SJSA1 (cell line): ENCODE data around the gene ALK. TPM values are rescaled to one million over a fixed set of nuclear protein-coding genes. Genes with fewer than 3 reads are reported as not detected.

ENCODE experiments used
- DNase-seq, 2 experiments: peaks; one replicate each; pipeline ENCODE4 v3.0.0-alpha.2; 2015 to 2020; ENCODE audit warnings: low spot score in 2 of 2, low read depth in 1 of 2
- H3K27ac ChIP-seq: fragments of 250-450 bp; sonication (Bioruptor Pico); 2 replicates; pipeline ENCODE4 v1.5.1; 2020; ENCODE audit warnings: mild to moderate bottlenecking, moderate library complexity
- H3K27me3 ChIP-seq: fragments of 250-450 bp; sonication (Bioruptor Pico); replicated peaks from 2 replicates; pipeline ENCODE4 v1.5.1; 2020; ENCODE audit warnings: mild to moderate bottlenecking, moderate library complexity
- H3K36me3 ChIP-seq: fragments of 250-450 bp; sonication (Bioruptor Pico); 2 replicates; pipeline ENCODE4 v1.5.1; 2020; ENCODE audit warnings: mild to moderate bottlenecking
- H3K4me1 ChIP-seq: fragments of 250-450 bp; sonication (Bioruptor Pico); replicated peaks from 2 replicates; pipeline ENCODE4 v1.6.1; 2021; ENCODE audit warnings: mild to moderate bottlenecking
- H3K4me3 ChIP-seq: fragments of 250-450 bp; sonication (Bioruptor Pico); 2 replicates; pipeline ENCODE4 v1.5.1; 2020; ENCODE audit warnings: mild to moderate bottlenecking
- H3K9me3 ChIP-seq: fragments of 250-450 bp; sonication (Bioruptor Pico); replicated peaks from 2 replicates; pipeline ENCODE4 v1.5.1; 2020; ENCODE audit warnings: mild to moderate bottlenecking
- total RNA-seq: library from RNA; depleted of rRNA; stranded (reverse); fragments of >200 nt; shearing (Covaris generic); gene quantifications from 2 replicates; pipeline ENCODE4 v1.2.3, GENCODE V29; 2014

ALK gene
- total RNA-seq, 1 experiment from 2014 or later = not detected

DNA sequence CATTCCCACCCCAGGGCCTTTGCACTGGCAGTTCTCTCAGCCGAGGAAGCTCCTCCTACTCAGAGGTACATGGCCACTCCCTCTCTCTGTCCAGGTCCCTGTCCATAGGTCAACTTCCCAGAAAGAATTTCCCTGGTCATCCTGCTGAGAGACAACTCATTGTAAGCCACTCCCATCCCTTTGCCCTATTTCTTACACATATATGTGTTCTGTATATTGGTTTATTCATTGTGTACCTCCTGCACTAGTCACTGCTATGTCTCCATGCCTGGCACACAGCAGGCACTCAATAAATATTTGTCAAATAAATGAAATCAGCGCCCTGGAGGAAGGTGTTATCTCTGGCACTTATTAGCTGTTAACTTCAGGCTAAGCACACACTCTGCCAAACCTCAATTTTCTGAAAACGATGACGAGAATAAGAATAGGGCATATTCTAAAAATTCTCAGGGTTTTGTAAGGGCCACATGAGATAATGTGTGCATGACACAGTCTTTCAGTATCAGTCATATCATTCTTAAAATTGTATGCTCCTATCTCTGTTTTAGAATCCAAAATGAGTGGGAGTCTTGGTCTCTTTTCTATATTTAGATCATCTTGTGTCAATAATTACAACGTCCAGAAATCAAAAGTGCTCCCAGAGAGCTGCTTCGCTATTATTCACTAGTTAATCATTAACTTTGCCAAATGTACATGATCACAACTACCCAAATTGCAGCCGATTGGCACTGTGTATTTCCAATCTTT is 198.0 kb downstream of the ALK start:
- Histone ChIP-seq H3K27me3 (peaks cover 8% of the 10 kb centered on the region; the same call in 1 of the 2 replicates), H3K36me3 (no peaks in the 10 kb centered on the region), H3K4me3 (no peak overlapping the region), H3K9me3 (no peaks in the 10 kb centered on the region), H3K27ac (no peak overlapping the region), H3K4me1 (no peaks in the 10 kb centered on the region)
- no peak for DNase-seq

DNA sequence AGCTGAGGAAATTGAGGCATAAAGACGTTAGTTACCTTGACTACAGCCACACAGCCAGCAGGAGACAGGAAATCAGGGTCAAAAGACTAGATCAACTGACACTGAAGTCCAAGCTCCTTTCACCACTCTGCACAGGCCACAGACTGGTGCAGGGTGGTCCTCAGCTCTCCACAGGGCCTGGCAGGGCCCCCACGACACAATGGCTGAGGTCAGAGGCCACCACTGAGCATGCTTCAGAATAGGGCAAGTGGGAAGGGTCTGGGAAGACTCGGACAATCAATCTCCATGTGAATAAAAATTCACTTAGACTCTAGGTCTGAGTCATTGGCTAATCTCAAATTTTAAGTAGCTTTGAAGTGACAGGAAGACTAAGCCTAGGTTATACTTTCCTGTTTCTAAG is 201.7 kb downstream of the ALK start:
- DNase-seq = no peak
- H3K9me3 ChIP-seq = no peaks in the 10 kb centered on the region
- no peaks in the 10 kb centered on the region for H3K4me1 ChIP-seq
- no peak overlapping the region for H3K4me3 ChIP-seq
- no peak overlapping the region for H3K27ac ChIP-seq
- no peaks in the 10 kb centered on the region for H3K36me3 ChIP-seq
- peaks cover 8% of the 10 kb centered on the region for H3K27me3 ChIP-seq

DNA sequence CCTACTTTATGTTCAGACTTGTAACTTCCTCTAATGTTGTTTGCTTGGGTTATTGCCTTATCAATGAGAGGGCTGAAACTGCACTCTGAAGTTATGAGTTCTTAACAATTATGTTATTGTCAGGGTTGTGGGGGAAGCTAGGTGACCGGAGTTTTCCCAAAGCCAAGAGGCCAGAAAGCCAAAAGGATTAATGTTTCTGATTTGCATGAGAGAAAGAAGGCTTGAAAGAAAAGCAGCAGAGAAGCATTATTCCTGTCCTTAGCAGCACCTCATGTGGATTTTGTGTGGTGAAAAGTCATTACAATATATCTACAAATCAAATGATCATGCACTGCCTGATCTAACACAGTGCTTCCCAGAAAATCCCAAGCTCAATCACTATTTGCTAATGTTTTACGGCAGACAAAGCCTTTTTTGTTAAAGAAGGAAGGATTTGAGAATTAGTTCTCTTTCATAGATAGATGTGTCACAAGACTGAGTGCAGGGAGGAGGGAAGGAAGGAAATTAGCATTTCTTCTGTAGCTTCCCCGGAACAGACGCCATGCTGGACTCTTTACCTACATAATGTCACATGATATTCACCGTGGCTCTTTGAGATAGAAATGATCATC is 203.2 kb downstream of the ALK start:
- Histone ChIP-seq H3K27ac (no peak overlapping the region), H3K27me3 (peaks cover 5% of the 10 kb centered on the region; the same call in 1 of the 2 replicates), H3K4me3 (no peak overlapping the region), H3K4me1 (no peaks in the 10 kb centered on the region), H3K9me3 (no peaks in the 10 kb centered on the region), H3K36me3 (no peaks in the 10 kb centered on the region)
- DNase-seq = no peak

DNA sequence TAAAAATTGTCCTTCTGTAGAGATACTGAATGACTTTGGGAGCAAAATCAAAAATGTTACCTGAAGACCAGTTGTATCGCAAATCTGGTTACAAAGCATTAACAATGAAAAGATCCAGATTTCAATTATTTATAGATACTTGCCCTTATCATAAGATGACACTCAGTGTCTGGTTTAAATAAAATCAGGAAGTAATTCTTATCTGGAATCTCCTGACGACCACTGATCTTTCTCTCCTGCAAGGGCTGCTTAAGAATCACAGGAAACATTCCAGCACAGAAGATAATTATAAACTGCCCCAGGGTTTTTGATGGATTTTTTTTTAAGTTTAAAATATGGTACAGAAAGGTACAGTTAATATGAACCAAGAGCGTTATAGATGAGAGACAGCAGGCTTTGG is 205.7 kb downstream of the ALK start:
- no peak for DNase-seq
- Histone ChIP-seq H3K9me3 (no peaks in the 10 kb centered on the region), H3K27me3 (no peaks in the 10 kb centered on the region; the same call in 1 of the 2 replicates), H3K4me3 (no peak overlapping the region), H3K4me1 (no peaks in the 10 kb centered on the region), H3K36me3 (no peaks in the 10 kb centered on the region), H3K27ac (no peak overlapping the region)

DNA sequence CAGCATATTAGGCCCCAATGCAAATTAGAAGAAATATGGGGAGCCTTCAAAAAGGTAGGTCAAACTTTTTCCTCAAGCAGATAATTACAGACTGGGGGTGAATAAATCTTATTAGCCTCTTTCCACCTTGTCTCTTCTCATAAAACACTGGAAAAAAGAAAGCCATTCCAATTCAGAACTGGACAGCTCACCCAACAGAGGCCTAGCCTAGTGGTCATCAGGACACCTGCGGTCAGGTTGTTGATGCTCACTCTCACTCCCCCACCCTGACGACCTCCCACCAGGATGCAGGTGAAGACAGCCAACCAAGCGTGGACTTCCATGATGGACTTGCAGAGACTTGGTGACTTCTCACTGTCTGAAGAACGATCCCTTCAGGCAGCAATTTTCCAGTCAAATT is 207.1 kb downstream of the ALK start:
- Histone ChIP-seq H3K4me1 (no peaks in the 10 kb centered on the region), H3K27ac (no peak overlapping the region), H3K36me3 (no peaks in the 10 kb centered on the region), H3K4me3 (no peak overlapping the region), H3K9me3 (no peaks in the 10 kb centered on the region), H3K27me3 (no peaks in the 10 kb centered on the region; the same call in 1 of the 2 replicates)
- no peak for DNase-seq

DNA sequence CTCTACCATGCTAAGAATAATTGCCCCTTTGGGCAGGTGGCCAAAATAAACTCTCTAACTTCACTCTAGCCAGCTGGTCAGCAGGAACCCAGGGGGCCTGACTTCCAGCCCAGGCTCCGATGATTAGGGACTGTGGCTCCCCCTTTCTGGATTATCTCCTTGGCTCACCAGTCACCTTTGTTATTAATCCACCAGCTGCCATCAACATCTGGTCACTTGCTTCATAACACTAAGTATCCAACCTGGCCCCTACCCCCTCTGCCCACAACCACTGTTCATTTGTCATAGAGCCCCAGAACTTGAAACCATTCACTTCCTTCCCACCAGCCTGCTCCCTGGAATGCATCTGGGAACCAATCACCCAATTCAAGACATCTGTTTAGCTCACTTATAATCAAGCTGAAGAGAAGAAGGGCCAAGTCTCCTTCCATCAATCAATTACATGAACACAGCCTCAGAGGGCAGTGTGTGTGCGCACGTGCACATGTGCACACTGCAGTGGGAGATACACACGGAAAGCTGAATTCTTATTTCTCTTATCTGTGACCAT is 215.1 kb downstream of the ALK start:
- no peak for DNase-seq
- Histone ChIP-seq H3K4me3 (no peak overlapping the region), H3K27me3 (no peaks in the 10 kb centered on the region; the same call in 1 of the 2 replicates), H3K36me3 (no peaks in the 10 kb centered on the region), H3K9me3 (no peaks in the 10 kb centered on the region), H3K4me1 (no peaks in the 10 kb centered on the region), H3K27ac (no peak overlapping the region)

DNA sequence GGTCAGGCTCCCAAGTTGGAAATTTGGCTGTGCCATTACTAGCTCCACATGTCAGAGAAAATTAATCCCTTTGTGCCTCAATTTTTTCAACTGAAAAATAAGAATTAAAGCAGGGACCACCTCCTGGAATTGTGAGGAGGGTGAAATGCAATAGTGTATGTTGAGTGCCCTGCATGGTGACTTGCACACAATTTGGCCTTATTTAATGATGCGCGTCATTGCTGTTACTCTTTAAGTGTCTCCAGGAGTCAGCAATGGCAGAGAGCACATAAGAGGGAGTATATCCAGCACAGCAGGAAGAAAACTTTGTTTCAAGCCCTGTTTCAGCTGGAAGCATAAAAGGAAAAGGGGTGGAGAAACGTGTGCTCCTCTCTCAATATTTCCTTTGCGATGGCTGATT is 215.8 kb downstream of the ALK start:
- Histone ChIP-seq H3K4me1 (no peaks in the 10 kb centered on the region), H3K9me3 (no peaks in the 10 kb centered on the region), H3K4me3 (no peak overlapping the region), H3K27me3 (no peaks in the 10 kb centered on the region; the same call in 1 of the 2 replicates), H3K27ac (no peak overlapping the region), H3K36me3 (no peaks in the 10 kb centered on the region)
- DNase-seq = no peak

DNA sequence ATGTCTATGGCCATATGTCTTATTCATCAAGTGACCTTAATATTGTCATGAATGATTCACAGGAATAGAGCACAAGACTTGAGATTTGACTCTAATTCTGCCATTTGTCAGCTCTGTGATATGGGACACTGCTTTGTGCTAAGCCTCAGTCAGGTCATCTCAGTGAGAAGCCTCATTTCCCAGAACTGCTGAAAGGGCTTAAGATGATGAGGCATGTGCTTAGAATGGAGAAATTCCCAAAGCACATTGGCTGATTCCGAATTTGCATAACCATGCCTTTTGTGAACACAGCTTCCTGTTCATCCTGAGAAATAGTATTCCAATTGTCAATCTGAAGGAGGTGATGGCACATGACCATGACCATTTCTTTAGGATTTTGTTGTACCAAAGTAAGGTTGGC is 218.1 kb downstream of the ALK start:
- Histone ChIP-seq H3K36me3 (no peaks in the 10 kb centered on the region), H3K27ac (no peak overlapping the region), H3K27me3 (no peaks in the 10 kb centered on the region; the same call in 1 of the 2 replicates)

DNA sequence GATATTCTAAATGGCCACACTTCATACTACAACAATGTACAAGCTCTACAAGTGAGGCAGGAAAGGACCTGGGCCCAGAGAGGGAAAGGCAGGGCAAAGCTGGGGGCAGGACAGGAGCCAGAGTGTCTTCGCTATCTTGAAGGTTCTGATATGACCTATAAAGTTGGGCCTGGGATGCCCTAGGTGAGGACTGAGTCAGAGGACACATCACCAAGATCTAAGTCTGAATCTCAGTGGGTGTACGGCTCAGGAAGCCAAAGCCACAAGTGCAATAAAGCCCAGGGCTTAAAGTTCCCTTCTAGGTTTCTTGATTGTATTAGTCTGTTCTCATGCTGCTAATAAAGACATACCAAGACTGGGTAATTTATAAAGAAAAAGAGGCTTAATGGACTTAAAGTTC is 219.1 kb downstream of the ALK start:
- no peaks in the 10 kb centered on the region for H3K36me3 ChIP-seq
- no peaks in the 10 kb centered on the region for H3K27me3 ChIP-seq
- no peaks in the 10 kb centered on the region; the same call in 1 of the 2 replicates for H3K9me3 ChIP-seq
- no peaks in the 10 kb centered on the region for H3K4me1 ChIP-seq
- H3K27ac ChIP-seq = no peak overlapping the region
- no peak overlapping the region for H3K4me3 ChIP-seq
- no peak for DNase-seq

More for the DNA sequence above, 218.1 kb downstream of the ALK start:
- Histone ChIP-seq H3K4me3 (no peak overlapping the region), H3K4me1 (no peaks in the 10 kb centered on the region), H3K9me3 (no peaks in the 10 kb centered on the region; the same call in 1 of the 2 replicates)
- DNase-seq = no peak

DNA sequence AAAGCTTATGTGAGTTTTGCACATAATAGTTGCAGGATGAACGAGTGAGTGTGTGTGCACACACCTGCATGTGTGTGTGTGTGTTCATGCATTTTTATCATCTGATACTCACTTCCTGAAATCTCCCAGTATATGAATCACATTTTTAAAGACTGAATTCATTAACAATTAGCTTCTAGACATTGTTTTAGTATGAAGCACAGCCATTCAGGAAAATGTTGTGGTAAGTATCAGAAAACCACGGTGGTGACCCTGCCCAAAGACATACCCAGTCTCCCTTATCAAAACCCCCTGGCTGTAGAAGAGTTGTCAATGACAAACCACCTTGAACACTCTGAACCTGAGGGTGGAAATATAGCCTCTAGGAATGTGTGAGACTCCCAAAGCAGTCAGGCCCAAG is 220.8 kb downstream of the ALK start:
- Histone ChIP-seq H3K4me1 (no peaks in the 10 kb centered on the region), H3K27me3 (no peaks in the 10 kb centered on the region), H3K36me3 (no peaks in the 10 kb centered on the region), H3K9me3 (no peaks in the 10 kb centered on the region; the same call in 1 of the 2 replicates), H3K27ac (no peak overlapping the region), H3K4me3 (no peak overlapping the region)
- DNase-seq = peak in 1 of 2 experiments; percentile 12

DNA sequence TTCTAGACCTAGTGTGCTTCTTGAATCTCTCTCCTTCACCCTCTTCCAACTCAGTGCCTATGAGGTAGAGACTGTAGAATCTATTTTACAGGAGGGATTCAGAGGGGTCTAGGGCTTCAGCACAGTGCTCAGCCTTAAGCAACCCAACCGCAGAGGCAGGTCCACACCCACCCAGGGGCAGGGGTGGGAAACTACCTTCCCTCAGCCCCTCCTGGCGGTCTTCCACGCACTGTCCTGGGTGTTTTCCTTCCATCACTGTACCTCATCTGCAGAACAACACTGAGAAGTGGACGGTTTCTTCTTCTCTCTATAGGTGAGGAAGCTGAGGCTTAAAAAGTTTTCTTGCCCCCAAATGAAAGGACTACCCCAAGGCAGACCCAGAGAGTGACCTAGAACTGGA is 222.3 kb downstream of the ALK start:
- H3K27ac ChIP-seq = no peak overlapping the region
- H3K27me3 ChIP-seq = no peaks in the 10 kb centered on the region
- DNase-seq = peak in 1 of 2 experiments; percentile 15

DNA sequence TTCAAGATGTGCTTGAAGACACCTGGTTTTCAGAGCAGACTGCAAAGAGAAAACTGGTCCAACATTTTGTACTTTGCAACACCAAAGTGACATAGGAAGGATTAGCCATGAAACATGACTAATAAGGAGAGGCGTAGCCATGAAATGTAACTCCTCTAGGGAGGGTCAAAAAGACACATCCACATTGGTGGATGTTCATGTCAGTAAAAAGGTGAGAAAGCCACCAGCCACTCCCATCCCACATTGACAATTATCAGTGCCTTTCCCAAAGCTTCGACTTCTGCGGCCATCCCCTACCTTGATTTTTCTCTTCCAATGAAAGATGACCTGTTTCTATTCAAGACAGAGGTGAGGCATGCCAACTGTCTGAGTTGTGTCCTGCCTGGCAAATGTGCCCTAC is 223.2 kb downstream of the ALK start:
- no peaks in the 10 kb centered on the region for H3K27me3 ChIP-seq
- H3K36me3 ChIP-seq = no peaks in the 10 kb centered on the region
- H3K27ac ChIP-seq = no peak overlapping the region
- no peak overlapping the region for H3K4me3 ChIP-seq
- no peaks in the 10 kb centered on the region; the same call in 1 of the 2 replicates for H3K9me3 ChIP-seq
- no peaks in the 10 kb centered on the region for H3K4me1 ChIP-seq
- DNase-seq = peak in 1 of 2 experiments; percentile 1

More for the DNA sequence above, 222.3 kb downstream of the ALK start:
- Histone ChIP-seq H3K4me1 (no peaks in the 10 kb centered on the region), H3K9me3 (no peaks in the 10 kb centered on the region; the same call in 1 of the 2 replicates), H3K4me3 (no peak overlapping the region), H3K36me3 (no peaks in the 10 kb centered on the region)

DNA sequence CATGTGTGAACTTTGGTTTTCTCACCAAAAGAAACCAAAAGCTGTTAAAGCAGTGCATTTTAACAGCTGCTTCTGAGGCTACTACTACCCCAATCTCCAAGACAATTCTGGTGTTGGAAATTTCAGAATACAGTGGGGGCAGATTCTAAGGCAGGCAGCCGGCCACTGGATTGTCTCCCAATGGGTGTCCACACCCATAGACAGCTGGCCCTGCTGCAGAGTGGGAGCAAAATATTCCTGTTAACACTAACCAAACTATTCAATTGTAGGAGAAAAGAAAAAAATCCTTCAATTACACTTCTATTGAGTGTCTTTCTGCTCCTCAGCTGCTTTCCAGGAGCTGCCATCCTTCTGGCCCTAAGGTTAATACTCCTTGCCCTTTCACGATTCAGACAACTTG is 223.7 kb downstream of the ALK start:
- H3K36me3 ChIP-seq = no peaks in the 10 kb centered on the region
- no peaks in the 10 kb centered on the region; the same call in 1 of the 2 replicates for H3K9me3 ChIP-seq
- H3K4me3 ChIP-seq = no peak overlapping the region
- H3K27me3 ChIP-seq = no peaks in the 10 kb centered on the region
- H3K27ac ChIP-seq = no peak overlapping the region
- DNase-seq = peak in 1 of 2 experiments; percentile 5
- no peaks in the 10 kb centered on the region for H3K4me1 ChIP-seq

DNA sequence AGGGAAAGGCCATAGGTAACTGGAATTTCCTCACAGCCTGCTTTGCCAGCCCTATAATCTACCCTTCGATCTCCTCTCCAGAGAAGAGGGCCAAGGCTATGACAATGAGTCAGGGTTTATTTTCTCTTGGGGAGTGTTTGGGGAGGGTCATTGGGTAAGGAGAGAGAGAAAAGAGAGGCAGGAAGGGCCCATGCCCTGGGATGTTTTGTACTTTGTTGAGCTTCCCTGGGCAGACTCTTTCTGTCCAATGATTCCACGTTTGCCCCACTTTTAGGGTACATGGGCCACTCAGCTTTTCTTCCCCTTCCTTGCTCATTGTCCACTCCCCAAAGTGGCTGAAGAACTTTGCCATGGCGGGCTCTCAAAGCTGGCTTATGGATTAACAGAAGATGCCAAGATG is 224.2 kb downstream of the ALK start:
- H3K27me3 ChIP-seq = no peaks in the 10 kb centered on the region
- H3K36me3 ChIP-seq = no peaks in the 10 kb centered on the region
- peak in 1 of 2 experiments; percentile 17 for DNase-seq
- no peaks in the 10 kb centered on the region for H3K4me1 ChIP-seq
- H3K27ac ChIP-seq = no peak overlapping the region
- H3K9me3 ChIP-seq = no peaks in the 10 kb centered on the region; the same call in 1 of the 2 replicates
- H3K4me3 ChIP-seq = no peak overlapping the region
